A673 (cell line): ENCODE data around the gene EPHA4. TPM values are rescaled to one million over a fixed set of nuclear protein-coding genes. Genes with fewer than 3 reads are reported as not detected.

Experiments
- BruUV-seq: library from RNA; stranded (reverse); fragments of 400-500 nt; replicated peaks from 2 replicates; lab custom pipeline; 2021; lab: Mats Ljungman, UMichigan
- CTCF ChIA-PET: fragments of 300-600 bp; sonication (Branson Sonifier 250); formaldehyde crosslinking; loops from one replicate; lab custom pipeline; 2022; ENCODE audit warnings: antibody characterized with exemption; lab: Charles Lee
- POLR2A ChIA-PET: fragments of 300-600 bp; sonication (Branson Sonifier 250); formaldehyde crosslinking; loops from one replicate; lab custom pipeline; 2022; ENCODE audit warnings: antibody characterized with exemption; ENCODE audit not compliant: low non-redundant PET; lab: Charles Lee
- DNase-seq: peaks from one replicate; pipeline ENCODE4 v3.0.0-alpha.2; 2015; ENCODE audit warnings: low spot score
- H3K27ac ChIP-seq: fragments of 200-600 bp; sonication (generic); 2 replicates; pipeline ENCODE4 v1.5.1; 2016; ENCODE audit warnings: mixed run types, low read depth, mild to moderate bottlenecking, mixed read lengths, antibody characterized with exemption, low read length; ENCODE audit not compliant: poor library complexity, severe bottlenecking
- H3K27me3 ChIP-seq: fragments of 200-600 bp; sonication (generic); replicated peaks from 2 replicates; pipeline ENCODE4 v1.6.1; 2017; ENCODE audit warnings: mixed run types, low read depth, mild to moderate bottlenecking, mixed read lengths, antibody characterized with exemption, low read length; ENCODE audit not compliant: insufficient read depth, poor library complexity
- H3K36me3 ChIP-seq: fragments of 200-600 bp; sonication (generic); 2 replicates; pipeline ENCODE4 v1.6.1; 2016; ENCODE audit warnings: mixed run types, mild to moderate bottlenecking, mixed read lengths, antibody characterized with exemption, low read length; ENCODE audit not compliant: insufficient read depth, poor library complexity, severe bottlenecking
- H3K4me1 ChIP-seq: fragments of 200-600 bp; sonication (generic); 2 replicates; pipeline ENCODE4 v1.6.1; 2017; ENCODE audit warnings: mixed run types, mild to moderate bottlenecking, mixed read lengths, antibody characterized with exemption, low read length; ENCODE audit not compliant: insufficient read depth, poor library complexity, severe bottlenecking
- H3K4me3 ChIP-seq: fragments of 200-600 bp; sonication (generic); 2 replicates; pipeline ENCODE4 v1.5.1; 2016; ENCODE audit warnings: low read depth, mixed run types, mild to moderate bottlenecking, mixed read lengths, low read length; ENCODE audit not compliant: poor library complexity, severe bottlenecking
- H3K9me3 ChIP-seq: fragments of 200-600 bp; sonication (generic); 2 replicates; pipeline ENCODE4 v1.6.1; 2016; ENCODE audit warnings: mixed run types, low read depth, mild to moderate bottlenecking, mixed read lengths, antibody characterized with exemption, low read length; ENCODE audit not compliant: poor library complexity, severe bottlenecking
- CTCF ChIP-seq: fragments of 300-800, 200-600 bp; sonication (generic); conservative IDR thresholded peaks from 2 replicates; pipeline ENCODE4 v1.5.1; 2017; ENCODE audit warnings: low read depth, mild to moderate bottlenecking, antibody characterized with exemption, low read length, moderate library complexity, mixed read lengths
- EZH2 ChIP-seq: fragments of 200-600 bp; sonication (generic); IDR thresholded peaks from 2 replicates; pipeline ENCODE4 v1.6.1; 2017; ENCODE audit warnings: borderline replicate concordance, low read depth, mild to moderate bottlenecking, mixed read lengths, antibody characterized with exemption, low read length; ENCODE audit not compliant: poor library complexity, severe bottlenecking
- intact Hi-C: fragments of 100-400 bp; cut with micrococcal nuclease; formaldehyde crosslinking; loops from one replicate; pipeline ENCODE4 v1.10.0; 2022; ENCODE audit not compliant: unreplicated experiment
- total RNA-seq: library from RNA; stranded (reverse); gene quantifications from 2 replicates; pipeline ENCODE4 v1.2.3, GENCODE V29; 2021

The EPHA4 gene
- total RNA-seq, 1 experiment from 2014 or later: 39.5 TPM

- BruUV-seq: no TSS peak
- Histone ChIP-seq H3K9me3 (no peaks in the 10 kb centered on the region), H3K4me3 (no peak overlapping the region), H3K27me3 (no peaks in the 10 kb centered on the region), H3K4me1 (peaks cover 21% of the 10 kb centered on the region), H3K36me3 (no peaks in the 10 kb centered on the region), H3K27ac (no peak overlapping the region)
- DNase-seq: no peak
- ChIA-PET POLR2A (no interaction called here), CTCF (no interaction called here)
- intact Hi-C loops: no loop called here
- TF ChIP-seq CTCF (no peak), EZH2 (no peak)
Observed at GRCh38 chr2:221524158-221524557, 47.9 kb downstream of the EPHA4 start.

- no peak overlapping the region for H3K27ac ChIP-seq
- CTCF ChIA-PET: no interaction called here
- TF ChIP-seq EZH2 (no peak), CTCF (no peak)
- no peak for DNase-seq
- H3K36me3 ChIP-seq: no peaks in the 10 kb centered on the region
- H3K9me3 ChIP-seq: no peaks in the 10 kb centered on the region
- POLR2A ChIA-PET: no interaction called here
- intact Hi-C loops: no loop called here
- H3K4me3 ChIP-seq: no peak overlapping the region
- H3K4me1 ChIP-seq: peaks cover 10% of the 10 kb centered on the region
- BruUV-seq: no TSS peak
- no peaks in the 10 kb centered on the region for H3K27me3 ChIP-seq
Observed at GRCh38 chr2:221521233-221521845, 50.8 kb downstream of the EPHA4 start.

DNA sequence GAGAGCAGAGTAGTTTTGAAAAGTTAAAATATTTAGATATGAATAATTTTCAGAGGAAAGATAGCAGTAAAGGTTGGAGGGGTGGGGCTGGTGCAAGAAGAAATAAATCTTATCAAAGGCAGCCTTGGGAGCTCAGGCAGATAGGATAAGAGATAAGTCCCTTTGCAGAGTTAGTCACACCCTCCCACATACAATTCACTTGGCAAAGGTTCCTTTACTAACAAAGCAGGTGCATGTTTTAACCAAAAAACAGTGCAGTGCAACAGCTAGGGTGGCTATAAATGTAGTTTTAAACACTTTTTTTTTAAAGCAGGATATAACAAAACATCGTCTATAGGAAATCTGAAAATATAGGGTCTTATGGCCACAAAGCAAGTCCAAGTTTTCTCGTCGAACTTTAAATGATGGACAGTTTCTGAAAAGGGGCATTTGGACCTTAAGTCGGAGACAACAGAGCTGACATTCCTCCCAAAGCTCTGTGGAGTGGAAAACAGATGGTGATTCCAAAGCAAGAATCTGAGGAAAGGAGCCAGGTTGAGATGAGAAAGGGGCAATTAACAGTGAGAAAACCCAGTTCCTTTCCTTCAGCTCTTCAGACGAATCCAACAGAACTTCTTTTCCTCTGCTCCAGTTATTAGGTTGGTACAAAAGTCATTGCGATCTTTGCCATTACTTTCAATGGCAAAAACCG lies 53.0 kb downstream of the EPHA4 start:
- Histone ChIP-seq H3K27ac (no peak overlapping the region), H3K27me3 (no peaks in the 10 kb centered on the region), H3K4me1 (peaks cover 10% of the 10 kb centered on the region), H3K36me3 (no peaks in the 10 kb centered on the region), H3K9me3 (no peaks in the 10 kb centered on the region), H3K4me3 (no peak overlapping the region)
- ChIA-PET CTCF (no interaction called here), POLR2A (interaction anchor here (0.6 kb wide), 1 partner anchor 9 kb away, joined by 3 read pairs; no protein-coding TSS in a partner anchor)
- no TSS peak for BruUV-seq
- intact Hi-C loops: no loop called here
- no peak for DNase-seq
- TF ChIP-seq CTCF (no peak), EZH2 (no peak)
